D341Med (cell line): ENCODE results near the gene NUP188.
A peak's percentile ranks its signal among the peaks of the same experiment; 100 is the strongest.

ENCODE experiments used
- DNase-seq: peaks from one replicate; pipeline ENCODE4 v3.0.0; 2012; ENCODE audit warnings: low spot score

The NUP188 gene

GRCh38 chr9:128947527-128948301, at the start of gene NUP188, which contains the start of gene DOLK:
TSS of gene NUP188 (plus strand) at chr9:128947699. CDS start at chr9:128947720, 21 bp downstream.
TSS of gene DOLK (minus strand) at chr9:128947603. CDS start at chr9:128947303, 300 bp downstream.
- peak; percentile 100 for DNase-seq

- DNase-seq: no peak
Observed at GRCh38 chr9:128898382-128898781, 49.1 kb upstream of the NUP188 start.

DNA sequence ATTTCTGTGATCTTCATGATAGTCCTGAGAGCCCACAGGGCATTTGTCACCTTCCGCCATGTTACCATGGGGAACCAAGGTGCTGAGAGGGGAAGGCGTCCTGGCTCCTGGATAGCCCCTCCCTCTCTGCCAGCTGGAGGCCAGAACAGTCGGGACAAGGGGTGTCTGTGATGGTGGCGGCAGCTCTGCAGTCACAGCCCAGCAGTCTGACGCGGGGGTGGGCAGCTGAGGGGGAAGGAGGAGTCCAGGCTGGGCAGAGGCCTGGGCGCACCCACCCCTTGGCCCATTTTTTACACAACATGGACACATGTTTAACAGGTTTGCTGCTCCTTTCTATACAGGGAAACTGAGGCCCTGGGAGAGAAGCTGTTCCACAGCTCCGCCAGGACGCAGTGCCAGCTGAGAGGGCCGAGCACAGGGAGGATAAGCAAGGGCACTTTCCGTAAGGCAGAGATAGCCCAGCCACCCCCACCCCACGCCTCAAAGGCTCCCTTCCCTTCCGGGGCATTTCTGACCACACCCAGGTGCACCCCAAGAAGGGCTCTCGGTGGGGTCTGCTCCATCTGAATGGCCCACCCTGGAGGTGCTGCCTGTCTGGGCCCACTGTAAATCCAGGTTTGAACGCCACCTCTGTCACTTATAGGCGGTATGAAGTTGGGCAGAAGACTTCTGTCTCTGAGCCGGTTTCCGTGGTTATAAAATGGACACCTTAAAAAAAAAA, 48.5 kb upstream of the NUP188 start:
- DNase-seq: no peak

- DNase-seq: no peak
Observed at GRCh38 chr9:128899566-128900322, 47.8 kb upstream of the NUP188 start.

GRCh38 chr9:128901379-128901778, 46.1 kb upstream of the NUP188 start:
- no peak for DNase-seq

DNA sequence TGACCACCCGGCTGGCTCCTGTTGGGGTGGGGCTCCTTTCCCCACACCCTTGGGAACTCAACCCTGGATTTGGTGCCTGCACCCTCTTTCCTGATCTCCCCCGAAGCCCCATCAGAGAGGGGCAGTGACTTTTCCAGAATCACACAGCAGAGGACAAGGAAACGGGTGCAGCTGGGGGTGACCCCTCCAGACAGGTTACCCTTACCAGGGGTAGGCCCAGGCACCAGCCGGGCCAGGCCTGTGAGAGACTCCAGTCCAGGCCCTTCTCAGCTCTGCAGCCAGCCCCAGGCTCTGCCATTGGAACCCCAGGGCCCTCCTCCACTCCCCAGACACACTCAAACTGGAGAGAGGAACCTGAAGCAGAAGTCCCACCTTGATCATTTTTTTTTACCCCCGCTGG, 45.7 kb upstream of the NUP188 start:
- DNase-seq: no peak

DNA sequence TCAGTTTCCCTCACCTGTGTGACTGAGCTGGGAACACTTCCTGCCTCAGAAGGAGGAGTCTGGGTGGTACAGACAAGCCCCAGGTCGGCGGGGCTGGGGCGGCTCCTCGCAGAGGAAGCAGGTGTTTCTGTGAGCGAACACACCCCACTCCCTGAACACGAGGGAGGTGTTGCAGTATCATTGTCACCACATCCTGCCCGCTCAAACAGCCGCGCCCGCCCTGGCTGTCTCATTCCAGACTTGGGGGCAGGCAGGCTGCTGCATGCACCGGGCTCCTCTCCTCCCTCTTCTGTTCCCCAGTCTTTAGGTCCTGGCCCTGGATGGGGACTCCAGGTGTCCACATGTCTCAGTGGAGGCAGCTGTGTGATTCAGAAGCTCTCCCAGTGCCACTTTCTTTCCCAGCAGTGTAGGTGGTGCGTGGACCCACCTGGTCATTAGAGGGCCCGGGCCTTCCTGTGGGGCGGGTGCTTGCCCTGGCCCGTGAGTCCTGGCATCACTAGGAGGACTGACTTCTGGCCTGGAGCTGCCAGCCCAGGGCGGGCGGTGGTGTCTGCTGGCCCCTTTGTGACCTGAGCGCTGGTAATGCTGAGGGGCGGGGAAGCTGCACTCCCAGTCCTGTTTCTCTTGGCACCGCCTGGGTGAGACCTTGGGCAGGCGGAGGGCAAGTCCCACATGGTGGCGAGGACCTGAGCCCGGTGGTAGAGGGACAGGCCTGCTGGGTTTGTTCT, 45.0 kb upstream of the NUP188 start:
- no peak for DNase-seq

DNA sequence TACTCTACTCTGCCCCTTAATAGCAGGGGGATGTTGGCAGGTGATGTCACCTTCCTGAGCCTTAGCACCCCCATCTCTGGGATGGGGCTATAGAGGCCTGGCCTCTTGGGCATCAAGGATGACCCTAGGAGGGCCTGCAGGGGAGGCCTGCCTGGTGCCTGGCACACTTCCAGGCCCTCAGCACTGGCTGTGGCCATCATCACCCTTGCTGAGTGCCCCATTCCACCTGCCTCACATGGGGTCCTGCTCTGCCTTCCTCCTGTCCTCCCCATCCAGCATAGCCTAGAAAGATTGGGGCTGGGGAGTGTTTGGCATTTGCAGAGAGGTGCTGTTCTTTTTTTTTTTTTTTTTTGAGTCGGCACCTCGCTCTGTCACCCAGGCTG, 44.4 kb upstream of the NUP188 start:
- no peak for DNase-seq

GRCh38 chr9:128903871-128904620, 43.5 kb upstream of the NUP188 start:
- DNase-seq: no peak

- DNase-seq: no peak
Observed at GRCh38 chr9:128905964-128906363, 41.5 kb upstream of the NUP188 start.

DNA sequence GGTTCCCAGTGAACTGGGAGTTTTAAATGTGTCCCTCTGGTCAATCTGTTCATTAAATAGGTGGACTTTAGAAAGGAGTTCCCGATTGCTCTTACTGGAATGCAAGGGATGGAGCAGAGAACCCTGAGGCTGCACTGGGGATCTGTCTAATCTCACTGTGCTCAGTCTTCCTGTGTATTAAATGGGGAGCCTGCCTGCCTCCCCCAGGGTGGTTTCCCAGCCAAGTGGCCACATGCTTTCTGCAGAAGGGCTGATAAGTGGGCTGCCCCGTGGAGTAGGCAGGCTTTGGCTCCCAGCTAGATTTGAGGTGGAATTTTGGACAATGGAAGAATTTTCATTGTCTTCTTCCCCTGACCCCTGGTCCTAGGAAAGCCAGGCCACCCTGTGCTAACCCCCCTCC, 40.8 kb upstream of the NUP188 start:
- DNase-seq: no peak

DNA sequence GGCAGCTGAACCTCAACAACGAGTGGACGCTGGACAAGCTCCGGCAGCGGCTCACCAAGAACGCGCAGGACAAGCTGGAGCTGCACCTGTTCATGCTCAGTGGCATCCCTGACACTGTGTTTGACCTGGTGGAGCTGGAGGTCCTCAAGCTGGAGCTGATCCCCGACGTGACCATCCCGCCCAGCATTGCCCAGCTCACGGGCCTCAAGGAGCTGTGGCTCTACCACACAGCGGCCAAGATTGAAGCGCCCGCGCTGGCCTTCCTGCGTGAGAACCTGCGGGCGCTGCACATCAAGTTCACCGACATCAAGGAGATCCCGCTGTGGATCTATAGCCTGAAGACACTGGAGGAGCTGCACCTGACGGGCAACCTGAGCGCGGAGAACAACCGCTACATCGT, 39.1 kb upstream of the NUP188 start:
- DNase-seq: no peak

- DNase-seq: no peak
Observed at GRCh38 chr9:128909859-128910258, 37.6 kb upstream of the NUP188 start.

DNA sequence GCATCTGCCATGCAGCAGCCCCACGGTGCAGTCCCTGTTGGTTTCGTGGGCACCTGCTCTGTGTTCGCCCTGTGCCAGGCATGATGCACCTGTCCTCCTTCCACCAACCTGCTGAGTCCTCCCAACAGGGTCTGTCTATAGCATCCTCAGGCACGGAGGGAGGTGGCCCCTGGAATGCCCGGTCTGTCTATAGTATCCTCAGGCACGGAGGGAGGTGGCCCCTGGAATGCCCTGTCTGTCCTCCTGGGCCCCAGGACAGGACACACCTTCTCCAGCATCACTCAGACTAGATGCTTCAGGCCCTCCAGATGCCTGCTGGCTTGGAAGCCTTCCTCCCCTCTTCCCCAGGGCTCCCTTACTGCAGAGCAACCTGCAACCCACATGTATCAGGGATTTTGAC, 36.6 kb upstream of the NUP188 start:
- no peak for DNase-seq

- DNase-seq: no peak
Observed at GRCh38 chr9:128911529-128912035, 35.9 kb upstream of the NUP188 start.

GRCh38 chr9:128912270-128912853, 35.1 kb upstream of the NUP188 start:
- no peak for DNase-seq

DNA sequence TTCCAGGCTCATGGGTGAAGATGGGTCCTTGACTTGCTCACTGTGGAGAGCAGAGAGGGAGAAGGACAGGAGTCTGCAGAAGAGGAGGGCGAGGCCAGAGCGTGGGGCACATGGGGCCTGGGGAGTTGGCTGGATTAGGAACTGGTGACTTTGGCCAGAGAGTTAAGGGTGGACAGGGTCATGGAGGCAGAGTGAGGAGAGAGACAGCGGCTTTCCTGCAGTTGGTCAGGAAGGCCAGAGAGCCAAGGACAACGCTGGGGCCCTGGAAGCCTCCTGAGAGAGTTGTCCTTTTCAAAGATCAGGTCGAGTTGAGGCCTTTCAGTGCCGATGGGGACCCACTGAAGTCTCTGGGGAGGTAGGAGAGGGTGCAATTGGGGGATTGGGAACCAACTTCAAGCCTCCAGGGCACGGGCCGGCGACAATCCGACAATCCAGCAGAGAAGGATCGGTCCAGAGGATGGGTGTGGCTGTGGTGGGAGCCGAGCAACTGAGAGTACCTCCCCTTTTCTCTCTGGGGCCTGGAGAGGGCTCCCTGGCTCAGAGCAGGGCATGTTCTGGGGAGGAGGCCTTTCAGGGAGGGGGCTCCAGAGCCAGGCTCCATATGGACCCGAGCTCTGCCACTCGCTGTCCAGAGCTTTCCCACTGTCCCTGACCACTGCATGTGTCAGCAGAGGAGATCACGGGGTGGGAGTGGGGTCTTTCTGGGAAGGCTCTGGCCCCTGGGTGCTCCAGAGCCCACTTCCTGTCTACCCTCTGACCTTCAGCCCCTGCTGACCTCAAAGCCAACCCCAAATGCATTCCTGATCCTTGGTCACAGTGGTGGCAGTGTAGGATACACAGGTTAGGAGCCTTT, 34.2 kb upstream of the NUP188 start:
- DNase-seq: no peak

- DNase-seq: no peak
Observed at GRCh38 chr9:128913995-128914772, 33.3 kb upstream of the NUP188 start.

DNA sequence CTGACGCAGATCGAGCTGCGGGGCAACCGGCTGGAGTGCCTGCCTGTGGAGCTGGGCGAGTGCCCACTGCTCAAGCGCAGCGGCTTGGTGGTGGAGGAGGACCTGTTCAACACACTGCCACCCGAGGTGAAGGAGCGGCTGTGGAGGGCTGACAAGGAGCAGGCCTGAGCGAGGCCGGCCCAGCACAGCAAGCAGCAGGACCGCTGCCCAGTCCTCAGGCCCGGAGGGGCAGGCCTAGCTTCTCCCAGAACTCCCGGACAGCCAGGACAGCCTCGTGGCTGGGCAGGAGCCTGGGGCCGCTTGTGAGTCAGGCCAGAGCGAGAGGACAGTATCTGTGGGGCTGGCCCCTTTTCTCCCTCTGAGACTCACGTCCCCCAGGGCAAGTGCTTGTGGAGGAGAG, 31.3 kb upstream of the NUP188 start:
- DNase-seq: no peak
